ENCODE data around the gene SRRM1. TPM values are rescaled to one million over a fixed set of nuclear protein-coding genes. Genes with fewer than 3 reads are reported as not detected.

The SRRM1 gene
- total and polyA plus RNA-seq, 10 of the 15 experiments (the other 5 are each of a cell fraction or from before 2014, with no cell fraction given): 36.8 to 285 (median 126) TPM

- TF ChIP-seq MLLT1 (IDR thresholded peaks at IDR 0.05) (peak; percentile 59), RAD21 (IDR thresholded peaks at IDR 0.05; ENCODE audit: insufficient read depth, low read depth, low read length) (no peak), SMAD5 (IDR thresholded peaks at IDR 0.05; ENCODE audit: low read depth) (peak; percentile 85), JUNB (IDR thresholded peaks at IDR 0.05) (no peak; the same call in 1 of the 2 replicates), SP1 (IDR thresholded peaks at IDR 0.05; ENCODE audit: low read depth, low read length) (peak; percentile 88), TBL1XR1 (IDR thresholded peaks at IDR 0.05; ENCODE audit: low read depth, low read length) (peak; percentile 31; the same call in 1 of the 2 replicates), GATAD2B (conservative IDR thresholded peaks at IDR 0.05; ENCODE audit: low read depth) (no peak; the same call in 1 of the 2 replicates), TCF3 (IDR thresholded peaks at IDR 0.05; ENCODE audit: borderline replicate concordance, insufficient read depth, low read depth, low read length) (no peak), ZNF384 (IDR thresholded peaks at IDR 0.05; ENCODE audit: borderline replicate concordance, low read depth, low read length) (no peak), YBX1 (IDR thresholded peaks at IDR 0.05) (no peak), ZNF217 (IDR thresholded peaks at IDR 0.05) (no peak), ZNF207 (IDR thresholded peaks at IDR 0.05; ENCODE audit: borderline replicate concordance) (no peak), IRF3 (IDR thresholded peaks at IDR 0.05) (peak; percentile 70), SMAD1 (IDR thresholded peaks at IDR 0.05; ENCODE audit: low read depth, partially characterized antibody) (no peak), NR2C2 (IDR thresholded peaks at IDR 0.05; ENCODE audit: borderline replicate concordance, control insufficient read depth, insufficient read length, low read depth) (no peak), KLF5 (IDR thresholded peaks at IDR 0.05; ENCODE audit: partially characterized antibody) (no peak), NR2F1 (conservative IDR thresholded peaks at IDR 0.05) (no peak), POLR2AphosphoS5 (IDR thresholded peaks at IDR 0.05; ENCODE audit: low read length) (peak; percentile 96), ZNF274 (IDR thresholded peaks at IDR 0.05; ENCODE audit: insufficient read depth, insufficient read length) (no peak), CHD1 (IDR thresholded peaks at IDR 0.05; ENCODE audit: low read depth, low read length) (no peak), RELA (IDR thresholded peaks at IDR 0.05; ENCODE audit: borderline replicate concordance, partially characterized antibody) (peak; percentile 8), PML (IDR thresholded peaks at IDR 0.05; ENCODE audit: low read length) (peak; percentile 82; the same call in 1 of the 2 replicates), GABPA (IDR thresholded peaks at IDR 0.05; ENCODE audit: low read depth) (no peak), SMC3 (IDR thresholded peaks at IDR 0.05; ENCODE audit: borderline replicate concordance, low read length) (no peak), NFIC (IDR thresholded peaks at IDR 0.05; ENCODE audit: low read depth, low read length) (no peak), JUND (IDR thresholded peaks at IDR 0.05; ENCODE audit: low read depth, low read length) (no peak), BCL3 (IDR thresholded peaks at IDR 0.05; ENCODE audit: borderline replicate concordance, insufficient read depth, low read depth, low read length, poor library complexity, severe bottlenecking) (peak; percentile 8), STAT3 (IDR thresholded peaks at IDR 0.05; ENCODE audit: low read depth, low read length) (no peak), CHD4 (IDR thresholded peaks at IDR 0.05) (no peak), NBN (IDR thresholded peaks at IDR 0.05) (peak; percentile 93)
Observed at GRCh38 chr1:24642481-24643362, at the start of gene SRRM1 (continued).
